K562 (cell line): Measurements from ENCODE around the gene PFN3. TPM values are rescaled to one million over a fixed set of nuclear protein-coding genes. Genes with fewer than 3 reads are reported as not detected.

Experiments
- FOXK2 ChIP-seq, 2 experiments: fragments of 450-650 bp; IDR thresholded peaks in 1 of 2; conservative IDR thresholded peaks in 1 of 2; 2 replicates each; pipeline ENCODE4 v1.6.1; 2016; ENCODE audit warnings: low read depth in 2 of 2, mild to moderate bottlenecking in 1 of 2
- HMGN3 ChIP-seq: IDR thresholded peaks from 2 replicates; pipeline ENCODE4 v1.6.1; 2011; ENCODE audit warnings: borderline replicate concordance, low read depth, mild to moderate bottlenecking, mixed read lengths, low read length; ENCODE audit not compliant: insufficient read length; ENCODE audit errors: extremely low read depth
- JUND ChIP-seq, 2 experiments: IDR thresholded peaks; 2 replicates in 1 of 2; 3 replicates in 1 of 2; pipeline ENCODE4 v1.6.1; 2011; ENCODE audit warnings: borderline replicate concordance in 2 of 2, low read depth in 2 of 2, low read length in 2 of 2, improper control_type of control experiment in 1 of 2, missing biosample characterization in 1 of 2, missing genetic modification characterization in 1 of 2, missing genetic modification reagents in 1 of 2
- L3MBTL2 ChIP-seq: fragments of 450-650 bp; IDR thresholded peaks from 2 replicates; pipeline ENCODE4 v1.6.1; 2016; ENCODE audit warnings: mild to moderate bottlenecking, moderate library complexity
- MAX ChIP-seq: sonication (generic); formaldehyde crosslinking; IDR thresholded peaks from 2 replicates; pipeline ENCODE4 v1.9.0; 2022; ENCODE audit warnings: mild to moderate bottlenecking, missing genetic modification reagents
- MNT ChIP-seq, 2 experiments: fragments of 450-650 bp; conservative IDR thresholded peaks; 2 replicates each; pipeline ENCODE4 v1.6.1; 2017; ENCODE audit warnings: mild to moderate bottlenecking in 2 of 2, moderate library complexity in 2 of 2
- NR2C1 ChIP-seq, 2 experiments: fragments of 450-650 bp; IDR thresholded peaks; 2 replicates each; pipeline ENCODE4 v1.6.1; 2017; ENCODE audit warnings: mild to moderate bottlenecking in 2 of 2, antibody characterized with exemption in 1 of 2, inconsistent platforms in 1 of 2, missing compliant biosample characterization in 1 of 2, missing genetic modification characterization in 1 of 2
- NR3C1 ChIP-seq: sonication (generic); formaldehyde crosslinking; IDR thresholded peaks from 2 replicates; pipeline ENCODE4 v1.8.1; 2022; ENCODE audit warnings: missing genetic modification reagents
- POLR2A ChIP-seq: fragments of 450-650 bp; conservative IDR thresholded peaks from 2 replicates; pipeline ENCODE4 v1.6.1; 2016
- POLR2AphosphoS2 ChIP-seq: IDR thresholded peaks from 2 replicates; pipeline ENCODE4 v1.6.1; 2012; ENCODE audit warnings: low read length, improper control_type of control experiment
- ZNF318 ChIP-seq, 2 experiments: fragments of 450-650 bp; IDR thresholded peaks; 2 replicates each; pipeline ENCODE4 v1.6.1; 2016; ENCODE audit warnings: mild to moderate bottlenecking in 2 of 2, borderline replicate concordance in 1 of 2, low read depth in 1 of 2, moderate library complexity in 1 of 2
- ZNF444 ChIP-seq: fragments of 250-450 bp; sonication (Bioruptor Pico); IDR thresholded peaks from 2 replicates; pipeline ENCODE4 v1.4.0; 2020; ENCODE audit warnings: mild to moderate bottlenecking, moderate library complexity
- polyA plus RNA-seq, 8 experiments: library from polyadenylated mRNA; depleted of rRNA in 4 of 8; stranded (reverse) in 5 of 8; unstranded in 3 of 8; fragments of >200 nt; fragmentation: Nextera tagmentation in 2 of 8; fragmentation: Illumina TruSeq in 1 of 8; extraction: Ambion mirVana in 2 of 8; extraction: Trizol in 1 of 8; gene quantifications; 2 replicates each; pipeline versions ENCODE4 v1.2.1 to v1.2.3, GENCODE V29; 2011 to 2014; ENCODE audit warnings: inconsistent platforms in 1 of 8, missing spikeins in 1 of 8
- total RNA-seq, 7 experiments: library from RNA; depleted of rRNA in 6 of 7; stranded (reverse); fragments of >200 nt in 6 of 7; fragmentation: Illumina TruSeq in 2 of 7; extraction: Trizol in 2 of 7; gene quantifications; 2 replicates each; pipeline versions ENCODE4 v1.2.1 to v1.2.3, GENCODE V29; 2011 to 2021; ENCODE audit warnings: low replicate concordance in 1 of 7
- TF ChIP-seq, protein P1 (sequence below), 2 experiments: IDR thresholded peaks; 2 replicates each; pipeline ENCODE4 v1.6.1; 2012; ENCODE audit warnings: improper control_type of control experiment in 2 of 2, low read depth in 2 of 2, low read length in 2 of 2, borderline replicate concordance in 1 of 2

Gene PFN3
- total and polyA plus RNA-seq, 9 of the 15 experiments (the other 6 are each of a cell fraction or from before 2014, with no cell fraction given), result not detected

DNA sequence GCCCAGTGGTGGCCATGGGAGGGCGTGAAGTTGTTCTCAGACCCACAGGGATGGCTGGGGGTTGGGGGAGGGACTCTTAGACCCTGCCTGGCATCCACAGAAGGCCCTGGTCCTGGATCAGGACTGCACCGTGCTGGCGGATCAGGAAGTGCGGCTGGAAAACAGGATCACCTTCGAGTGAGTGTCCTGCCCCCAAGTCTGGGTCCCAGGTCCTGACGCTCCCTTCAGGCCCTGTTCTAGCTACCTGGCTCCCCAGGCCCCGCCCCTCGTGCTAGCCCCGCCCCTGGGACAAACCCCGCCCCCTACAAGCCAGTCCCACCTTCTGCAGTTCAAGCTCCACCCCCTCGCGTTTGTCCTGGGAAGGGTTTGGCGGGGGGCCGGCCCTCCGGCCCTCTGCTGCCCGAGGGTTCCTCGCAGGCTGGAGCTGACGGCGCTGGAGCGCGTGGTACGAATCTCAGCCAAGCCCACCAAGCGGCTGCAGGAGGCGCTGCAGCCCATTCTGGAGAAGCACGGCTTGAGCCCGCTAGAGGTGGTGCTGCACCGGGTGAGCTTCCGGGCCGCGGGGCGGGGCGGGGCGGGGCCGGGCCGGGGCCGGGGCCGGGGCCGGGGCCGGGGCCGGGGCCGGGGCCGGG lies 29.9 kb downstream of the PFN3 start (continued):
- TF ChIP-seq, protein P1, sequence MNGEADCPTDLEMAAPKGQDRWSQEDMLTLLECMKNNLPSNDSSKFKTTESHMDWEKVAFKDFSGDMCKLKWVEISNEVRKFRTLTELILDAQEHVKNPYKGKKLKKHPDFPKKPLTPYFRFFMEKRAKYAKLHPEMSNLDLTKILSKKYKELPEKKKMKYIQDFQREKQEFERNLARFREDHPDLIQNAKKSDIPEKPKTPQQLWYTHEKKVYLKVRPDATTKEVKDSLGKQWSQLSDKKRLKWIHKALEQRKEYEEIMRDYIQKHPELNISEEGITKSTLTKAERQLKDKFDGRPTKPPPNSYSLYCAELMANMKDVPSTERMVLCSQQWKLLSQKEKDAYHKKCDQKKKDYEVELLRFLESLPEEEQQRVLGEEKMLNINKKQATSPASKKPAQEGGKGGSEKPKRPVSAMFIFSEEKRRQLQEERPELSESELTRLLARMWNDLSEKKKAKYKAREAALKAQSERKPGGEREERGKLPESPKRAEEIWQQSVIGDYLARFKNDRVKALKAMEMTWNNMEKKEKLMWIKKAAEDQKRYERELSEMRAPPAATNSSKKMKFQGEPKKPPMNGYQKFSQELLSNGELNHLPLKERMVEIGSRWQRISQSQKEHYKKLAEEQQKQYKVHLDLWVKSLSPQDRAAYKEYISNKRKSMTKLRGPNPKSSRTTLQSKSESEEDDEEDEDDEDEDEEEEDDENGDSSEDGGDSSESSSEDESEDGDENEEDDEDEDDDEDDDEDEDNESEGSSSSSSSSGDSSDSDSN (IDR thresholded peaks at IDR 0.05; ENCODE audit: borderline replicate concordance in 1 of 2, low read depth in 2 of 2, low read length in 2 of 2), result peak; percentile 55 to 92; a peak in 3 of 4 replicates
- TF ChIP-seq ZNF318 (IDR thresholded peaks at IDR 0.05; ENCODE audit: borderline replicate concordance in 1 of 2, low read depth in 1 of 2), result no peak
- no peak for TF ChIP-seq NR2C1 (IDR thresholded peaks at IDR 0.05)
- TF ChIP-seq NR2C1 (tag; IDR thresholded peaks at IDR 0.05), result no peak
- TF ChIP-seq FOXK2 (conservative IDR thresholded peaks at IDR 0.05 in 1 of 2, IDR thresholded peaks at IDR 0.05 in 1 of 2; ENCODE audit: low read depth in 2 of 2), result no peak
- peak; percentile 64 to 83; a peak in 3 of 4 replicates for TF ChIP-seq MNT (conservative IDR thresholded peaks at IDR 0.05)
- TF ChIP-seq L3MBTL2, result peak; percentile 97
- no peak for TF ChIP-seq ZNF444 (CRISPR knock-in tag)
- no peak for TF ChIP-seq POLR2A
- peak; percentile 65; the same call in 1 of the 2 replicates for TF ChIP-seq POLR2AphosphoS2
- TF ChIP-seq HMGN3, result peak; percentile 88
- peak; percentile 64; the same call in 1 of the 2 replicates for TF ChIP-seq JUND (IDR thresholded peaks at IDR 0.05; ENCODE audit: borderline replicate concordance, low read depth, low read length)
- no peak; the same call in 2 of the 3 replicates for TF ChIP-seq JUND (tag; IDR thresholded peaks at IDR 0.05; ENCODE audit: borderline replicate concordance, low read depth, low read length)
- TF ChIP-seq NR3C1 (CRISPR knock-in tag), result no peak
- TF ChIP-seq MAX (CRISPR knock-in tag), result peak; percentile 93
